Mesothelial cell of epicardium (in vitro differentiated cells): Measurements from ENCODE around the gene LRRC37A3. TPM values are rescaled to one million over a fixed set of nuclear protein-coding genes. Genes with fewer than 3 reads are reported as not detected.
"Not testable (repeated sequence)": the region's sequence is repeated elsewhere in the genome, so short reads cannot be mapped to it uniquely, and the experiment has no call there.

Experiments
- DNase-seq, 2 experiments: peaks; one replicate each; pipeline ENCODE4 v3.0.0; 2021; ENCODE audit warnings: low spot score in 2 of 2; ENCODE audit not compliant: unreplicated experiment in 2 of 2
- H3K27ac Mint-ChIP-seq: 2 replicates; pipeline ENCODE4 v1.8.0; 2021; ENCODE audit warnings: mixed read lengths
- H3K27me3 Mint-ChIP-seq: 2 replicates; pipeline ENCODE4 v1.8.0; 2021; ENCODE audit warnings: low read depth, mixed read lengths
- H3K36me3 Mint-ChIP-seq: 2 replicates; pipeline ENCODE4 v1.8.0; 2021; ENCODE audit warnings: mixed read lengths
- H3K4me1 Mint-ChIP-seq: 2 replicates; pipeline ENCODE4 v1.8.0; 2021; ENCODE audit warnings: mixed read lengths
- H3K4me3 Mint-ChIP-seq: 2 replicates; pipeline ENCODE4 v1.8.0; 2021; ENCODE audit warnings: mild to moderate bottlenecking, moderate library complexity, mixed read lengths
- H3K9me3 Mint-ChIP-seq: 2 replicates; pipeline ENCODE4 v1.8.0; 2021; ENCODE audit warnings: mixed read lengths
- CTCF ChIP-seq: fragments of 200-600 bp; sonication (generic); IDR thresholded peaks from one replicate; pipeline ENCODE4 v1.5.0; 2021; ENCODE audit warnings: antibody characterized with exemption; ENCODE audit not compliant: unreplicated experiment
- total RNA-seq: library from RNA; stranded (reverse); gene quantifications from 3 replicates; pipeline ENCODE4 v1.2.1, GENCODE V29; 2021

LRRC37A3 gene
- total RNA-seq, 1 donor from 2014 or later = 34.7 TPM

- H3K4me1 Mint-ChIP-seq = peaks cover 5% of the 10 kb centered on the region
- peak overlapping the region; percentile 82 for H3K4me3 Mint-ChIP-seq
- no peak for TF ChIP-seq CTCF
- no peaks in the 10 kb centered on the region for H3K27me3 Mint-ChIP-seq
- no peaks in the 10 kb centered on the region for H3K9me3 Mint-ChIP-seq
- H3K36me3 Mint-ChIP-seq = no peaks in the 10 kb centered on the region
- H3K27ac Mint-ChIP-seq = peak overlapping the region; percentile 93
- DNase-seq = no peak
Measured at GRCh38 chr17:64920419-64921172, 1.3 kb upstream of the LRRC37A3 start.

GRCh38 chr17:64920026-64920418 is 744 bp upstream of the LRRC37A3 start:
- Mint-ChIP-seq H3K27me3 (no peaks in the 10 kb centered on the region), H3K9me3 (no peaks in the 10 kb centered on the region), H3K4me1 (peaks cover 5% of the 10 kb centered on the region), H3K36me3 (peaks cover 2% of the 10 kb centered on the region), H3K4me3 (peak overlapping the region; percentile 82), H3K27ac (peak overlapping the region; percentile 93)
- no peak for TF ChIP-seq CTCF
- no peak for DNase-seq

GRCh38 chr17:64918842-64919288 is 413 bp downstream of the LRRC37A3 start:
- not testable (repeated sequence) for H3K36me3 Mint-ChIP-seq, H3K9me3 Mint-ChIP-seq, H3K4me1 Mint-ChIP-seq, H3K27me3 Mint-ChIP-seq
- H3K4me3 Mint-ChIP-seq = peak overlapping the region; percentile 82
- DNase-seq = peak in 1 of 2 experiments; percentile 56
- peak overlapping the region; percentile 93 for H3K27ac Mint-ChIP-seq

GRCh38 chr17:64917540-64917939 is 1.7 kb downstream of the LRRC37A3 start:
- not testable (repeated sequence) for DNase-seq, H3K4me3 Mint-ChIP-seq, H3K9me3 Mint-ChIP-seq, H3K4me1 Mint-ChIP-seq, H3K27me3 Mint-ChIP-seq, H3K36me3 Mint-ChIP-seq, H3K27ac Mint-ChIP-seq

GRCh38 chr17:64915244-64915643 is 4.0 kb downstream of the LRRC37A3 start:
- H3K4me3 Mint-ChIP-seq, H3K9me3 Mint-ChIP-seq, H3K36me3 Mint-ChIP-seq, DNase-seq, H3K27me3 Mint-ChIP-seq, H3K27ac Mint-ChIP-seq, H3K4me1 Mint-ChIP-seq: not testable (repeated sequence)

- H3K36me3 Mint-ChIP-seq, DNase-seq, H3K4me1 Mint-ChIP-seq, H3K9me3 Mint-ChIP-seq, H3K4me3 Mint-ChIP-seq, H3K27me3 Mint-ChIP-seq, H3K27ac Mint-ChIP-seq: not testable (repeated sequence)
Measured at GRCh38 chr17:64910191-64910514, 9.1 kb downstream of the LRRC37A3 start.

GRCh38 chr17:64909511-64910190 is 9.6 kb downstream of the LRRC37A3 start:
- H3K27me3 Mint-ChIP-seq, H3K4me3 Mint-ChIP-seq, H3K9me3 Mint-ChIP-seq: not testable (repeated sequence)

GRCh38 chr17:64904069-64904468 is 15.2 kb downstream of the LRRC37A3 start:
- H3K27me3 Mint-ChIP-seq, DNase-seq, H3K9me3 Mint-ChIP-seq, H3K36me3 Mint-ChIP-seq, H3K4me1 Mint-ChIP-seq, H3K4me3 Mint-ChIP-seq, H3K27ac Mint-ChIP-seq: not testable (repeated sequence)

More at GRCh38 chr17:64909511-64910190, 9.6 kb downstream of the LRRC37A3 start:
- H3K4me1 Mint-ChIP-seq, DNase-seq, H3K36me3 Mint-ChIP-seq: not testable (repeated sequence)
- peak overlapping the region; percentile 58 for H3K27ac Mint-ChIP-seq

GRCh38 chr17:64897136-64897535 is 22.1 kb downstream of the LRRC37A3 start:
- H3K27ac Mint-ChIP-seq, H3K4me1 Mint-ChIP-seq, H3K27me3 Mint-ChIP-seq, DNase-seq, H3K36me3 Mint-ChIP-seq, H3K4me3 Mint-ChIP-seq, H3K9me3 Mint-ChIP-seq: not testable (repeated sequence)

- H3K36me3 Mint-ChIP-seq, DNase-seq, H3K4me3 Mint-ChIP-seq, H3K27ac Mint-ChIP-seq, H3K4me1 Mint-ChIP-seq, H3K27me3 Mint-ChIP-seq, H3K9me3 Mint-ChIP-seq: not testable (repeated sequence)
Measured at GRCh38 chr17:64874210-64874609, 45.1 kb downstream of the LRRC37A3 start.
